SK-N-SH (cell line): ENCODE measurements around the gene TADA2B. TPM values are rescaled to one million over a fixed set of nuclear protein-coding genes. Genes with fewer than 3 reads are reported as not detected.

Source experiments
- CTCF ChIA-PET: fragments of 300-600, 350-600 bp; formaldehyde crosslinking; extraction: SDS; loops from one replicate; lab custom pipeline; 2021; lab: Yijun Ruan, JAX
- POLR2A ChIA-PET: fragments of 350-600 bp; sonication (Branson Sonifier 250); formaldehyde crosslinking; extraction: SDS; loops from one replicate; lab custom pipeline; 2020; ENCODE audit warnings: antibody characterized with exemption, inconsistent platforms; lab: Yijun Ruan, JAX
- DNase-seq: peaks from one replicate; pipeline ENCODE4 v3.0.0; 2012
- H2AFZ ChIP-seq: fragments of 200-600 bp; sonication (generic); 2 replicates; pipeline ENCODE4 v1.8.1; 2016; ENCODE audit warnings: antibody characterized with exemption, mild to moderate bottlenecking, low read depth
- H3F3A ChIP-seq: fragments of 200-600 bp; sonication (generic); replicated peaks from 2 replicates; pipeline ENCODE3; 2016; ENCODE audit warnings: antibody characterized with exemption, mild to moderate bottlenecking; ENCODE audit not compliant: insufficient read depth
- H3K27ac ChIP-seq, 2 experiments: fragments of 200-500 bp in 1 of 2; fragments of 200-600 bp in 1 of 2; sonication (Bioruptor generic) in 1 of 2; sonication (generic), shearing (Covaris generic) in 1 of 2; 2 replicates each; pipeline versions ENCODE4 v1.5.1 to v1.6.1; 2014 to 2016; ENCODE audit warnings: low read depth in 2 of 2, inconsistent platforms in 1 of 2, low read length in 1 of 2, mild to moderate bottlenecking in 1 of 2, mixed read lengths in 1 of 2
- H3K27me3 ChIP-seq: fragments of 200-600 bp; sonication (generic), shearing (Covaris generic); 2 replicates; pipeline ENCODE4 v1.6.1; 2016; ENCODE audit warnings: mixed run types; ENCODE audit not compliant: insufficient read depth
- H3K36me3 ChIP-seq, 2 experiments: fragments of 200-500 bp in 1 of 2; fragments of 200-600 bp in 1 of 2; sonication (Bioruptor generic) in 1 of 2; sonication (generic) in 1 of 2; replicated peaks in 1 of 2; 2 replicates each; pipeline versions ENCODE3 to v1.5.1; 2014 to 2016; ENCODE audit warnings: low read length in 1 of 2, mild to moderate bottlenecking in 1 of 2; ENCODE audit not compliant: insufficient read depth in 2 of 2, control insufficient read depth in 1 of 2
- H3K4me1 ChIP-seq, 2 experiments: fragments of 200-500 bp in 1 of 2; fragments of 200-600 bp in 1 of 2; sonication (Bioruptor generic) in 1 of 2; sonication (generic), shearing (Covaris generic) in 1 of 2; 2 replicates each; pipeline versions ENCODE4 v1.5.1 to v1.6.1; 2014 to 2016; ENCODE audit warnings: low read depth in 1 of 2, low read length in 1 of 2, mixed run types in 1 of 2; ENCODE audit not compliant: insufficient read depth in 2 of 2, control insufficient read depth in 1 of 2
- H3K4me2 ChIP-seq: fragments of 200-600 bp; sonication (generic), shearing (Covaris generic); 2 replicates; pipeline ENCODE4 v1.6.1; 2017; ENCODE audit warnings: mixed run types
- H3K4me3 ChIP-seq, 2 experiments: fragments of 200-500 bp in 1 of 2; fragments of 200-600 bp in 1 of 2; sonication (Bioruptor generic) in 1 of 2; sonication (generic), shearing (Covaris generic) in 1 of 2; 2 replicates each; pipeline versions ENCODE4 v1.5.1 to v1.8.1; 2014 to 2016; ENCODE audit warnings: low read depth in 2 of 2, inconsistent platforms in 1 of 2, low read length in 1 of 2, mild to moderate bottlenecking in 1 of 2, mixed read lengths in 1 of 2, moderate library complexity in 1 of 2
- H3K79me2 ChIP-seq: fragments of 200-600 bp; sonication (generic); 2 replicates; pipeline ENCODE4 v1.8.1; 2017; ENCODE audit warnings: mild to moderate bottlenecking; ENCODE audit not compliant: insufficient read depth
- H3K9ac ChIP-seq: fragments of 200-600 bp; sonication (generic); 2 replicates; pipeline ENCODE4 v1.6.1; 2017; ENCODE audit warnings: mixed run types
- H3K9me2 ChIP-seq: fragments of 200-600 bp; sonication (generic); 2 replicates; pipeline ENCODE4 v1.6.1; 2017; ENCODE audit warnings: mixed run types
- H3K9me3 ChIP-seq: fragments of 200-600 bp; sonication (generic); 2 replicates; pipeline ENCODE4 v1.6.1; 2017; ENCODE audit warnings: mixed run types, mild to moderate bottlenecking, moderate library complexity
- H4K20me1 ChIP-seq: fragments of 200-600 bp; sonication (generic); 2 replicates; pipeline ENCODE4 v1.6.1; 2017; ENCODE audit warnings: mild to moderate bottlenecking, mixed run types; ENCODE audit not compliant: insufficient read depth
- CTCF ChIP-seq: fragments of 200-600 bp; sonication (generic); IDR thresholded peaks from 2 replicates; pipeline ENCODE4 v1.6.1; 2017; ENCODE audit warnings: antibody characterized with exemption, mild to moderate bottlenecking, moderate library complexity
- ELF1 ChIP-seq: IDR thresholded peaks from 2 replicates; pipeline ENCODE4 v1.4.0; 2012
- FOXM1 ChIP-seq: IDR thresholded peaks from 2 replicates; pipeline ENCODE4 v1.4.0; 2012; ENCODE audit warnings: low read depth, mild to moderate bottlenecking
- GATA2 ChIP-seq: sonication (generic); formaldehyde crosslinking; IDR thresholded peaks from 2 replicates; pipeline ENCODE4 v1.5.0; 2020; ENCODE audit warnings: mild to moderate bottlenecking, missing genetic modification reagents
- IRF3 ChIP-seq: fragments of 150-350 bp; IDR thresholded peaks from 2 replicates; pipeline ENCODE4 v1.6.1; 2016; ENCODE audit warnings: mild to moderate bottlenecking, low read depth, low read length
- MAX ChIP-seq: IDR thresholded peaks from 2 replicates; pipeline ENCODE4 v1.4.0; 2012; ENCODE audit warnings: low read depth
- MXI1 ChIP-seq: IDR thresholded peaks from 2 replicates; pipeline ENCODE4 v1.6.1; 2012; ENCODE audit warnings: mild to moderate bottlenecking, low read depth, low read length, improper control_type of control experiment
- RCOR1 ChIP-seq: fragments of 150-350 bp; IDR thresholded peaks from 2 replicates; pipeline ENCODE4 v1.6.1; 2017; ENCODE audit warnings: antibody characterized with exemption, low read length
- REST ChIP-seq: IDR thresholded peaks from 2 replicates; pipeline ENCODE4 v1.6.1; 2012; ENCODE audit warnings: mild to moderate bottlenecking, low read depth, low read length, moderate library complexity
- RFX5 ChIP-seq: IDR thresholded peaks from 2 replicates; pipeline ENCODE4 v1.6.1; 2012; ENCODE audit warnings: mild to moderate bottlenecking, improper control_type of control experiment, low read length
- RXRA ChIP-seq: IDR thresholded peaks from 2 replicates; pipeline ENCODE4 v1.4.0; 2012; ENCODE audit warnings: low read depth, mild to moderate bottlenecking, borderline replicate concordance
- SIN3A ChIP-seq: IDR thresholded peaks from 2 replicates; pipeline ENCODE4 v1.6.1; 2012; ENCODE audit warnings: low read depth, mild to moderate bottlenecking, low read length, moderate library complexity, borderline replicate concordance
- SMC3 ChIP-seq: IDR thresholded peaks from 2 replicates; pipeline ENCODE4 v1.6.1; 2012; ENCODE audit warnings: low read depth, low read length, improper control_type of control experiment
- TEAD4 ChIP-seq: IDR thresholded peaks from 2 replicates; pipeline ENCODE4 v1.4.0; 2012; ENCODE audit warnings: mild to moderate bottlenecking, borderline replicate concordance; ENCODE audit not compliant: insufficient read depth
- USF1 ChIP-seq: IDR thresholded peaks from 2 replicates; pipeline ENCODE4 v1.4.0; 2012; ENCODE audit warnings: low read depth, borderline replicate concordance
- YY1 ChIP-seq: IDR thresholded peaks from 2 replicates; pipeline ENCODE4 v1.4.0; 2012; ENCODE audit warnings: low read depth, mild to moderate bottlenecking
- WGBS: methylation state at CpG from one replicate; pipeline ENCODE4 v1.1.6; 2017; ENCODE audit warnings: low lambda C conversion rate; 5-methylcytosine and 5-hydroxymethylcytosine counted together
- polyA plus RNA-seq, 3 experiments: library from polyadenylated mRNA; depleted of rRNA; stranded (reverse); fragments of >200 nt; gene quantifications; 2 replicates each; pipeline ENCODE4 v1.2.3, GENCODE V29; 2012

TADA2B gene
- polyA plus RNA-seq, 1 of the 3 experiments (the other 2 are of a cell fraction): 8.0 TPM

- TF ChIP-seq USF1 (no peak), RXRA (no peak), SIN3A (no peak), TEAD4 (no peak), CTCF (no peak), MXI1 (no peak)
Observed at GRCh38 chr4:7001271-7001670, 41.9 kb upstream of the TADA2B start (continued).

- CTCF ChIA-PET: no interaction called here
- no peak overlapping the region for H3K9ac ChIP-seq
- no peak overlapping the region for H3K4me3 ChIP-seq
- peaks cover 14 to 55% of the 10 kb centered on the region in 2 experiments for H3K36me3 ChIP-seq
- H3K27me3 ChIP-seq: no peaks in the 10 kb centered on the region
- no peak overlapping the region for H3K27ac ChIP-seq
- no peak overlapping the region for H2AFZ ChIP-seq
- no peak overlapping the region for H3K4me2 ChIP-seq
- no peaks in the 10 kb centered on the region for H3K9me3 ChIP-seq
- no peaks in the 10 kb centered on the region for H4K20me1 ChIP-seq
- H3K4me1 ChIP-seq: no peaks in the 10 kb centered on the region
- POLR2A ChIA-PET: no interaction called here
- TF ChIP-seq FOXM1 (no peak), YY1 (no peak)
- TF ChIP-seq, all 33 proteins: peak for 0
- Histone ChIP-seq H3F3A (no peaks in the 10 kb centered on the region), H3K79me2 (peaks cover 3% of the 10 kb centered on the region; the same call in 1 of the 2 replicates), H3K9me2 (no peaks in the 10 kb centered on the region)
- DNase-seq: no peak
- WGBS: 97% methylated on average over 7 of the region's 7 CpGs
Observed at GRCh38 chr4:7002336-7002735, 40.8 kb upstream of the TADA2B start.

- Histone ChIP-seq H3K4me3 (no peak overlapping the region), H3K9me3 (no peaks in the 10 kb centered on the region), H3K4me1 (no peaks in the 10 kb centered on the region), H2AFZ (no peak overlapping the region), H3K27me3 (no peaks in the 10 kb centered on the region), H4K20me1 (no peaks in the 10 kb centered on the region), H3K36me3 (peaks cover 15 to 59% of the 10 kb centered on the region in 2 experiments), H3K9me2 (no peaks in the 10 kb centered on the region), H3K9ac (no peak overlapping the region), H3K4me2 (no peak overlapping the region), H3F3A (no peaks in the 10 kb centered on the region), H3K79me2 (peaks cover 3% of the 10 kb centered on the region; the same call in 1 of the 2 replicates), H3K27ac (no peak overlapping the region)
- POLR2A ChIA-PET: no interaction called here
- 84% methylated on average over 11 of the region's 11 CpGs for WGBS
- TF ChIP-seq RXRA: no peak
- TF ChIP-seq RCOR1: no peak
- no peak for TF ChIP-seq RFX5
- no peak for TF ChIP-seq GATA2
- TF ChIP-seq MAX: no peak
- TF ChIP-seq IRF3: no peak
- TF ChIP-seq SMC3: no peak
- no peak for TF ChIP-seq ELF1
- no peak for TF ChIP-seq SIN3A
- no peak for TF ChIP-seq REST
- no peak for DNase-seq
- CTCF ChIA-PET: no interaction called here
Observed at GRCh38 chr4:7003176-7003878, 39.8 kb upstream of the TADA2B start.
